HG03442 (cell line): ENCODE measurements around the gene FURIN.
"Not testable (repeated sequence)": the region's sequence is repeated elsewhere in the genome, so short reads cannot be mapped to it uniquely, and the experiment has no call there.

Source experiments
- ATAC-seq: cut with Tn5 transposase; IDR thresholded peaks from one replicate; pipeline ENCODE4 v1.9.1; 2021; ENCODE audit warnings: mild to moderate bottlenecking, moderate library complexity; ENCODE audit not compliant: unreplicated experiment

Gene FURIN

DNA sequence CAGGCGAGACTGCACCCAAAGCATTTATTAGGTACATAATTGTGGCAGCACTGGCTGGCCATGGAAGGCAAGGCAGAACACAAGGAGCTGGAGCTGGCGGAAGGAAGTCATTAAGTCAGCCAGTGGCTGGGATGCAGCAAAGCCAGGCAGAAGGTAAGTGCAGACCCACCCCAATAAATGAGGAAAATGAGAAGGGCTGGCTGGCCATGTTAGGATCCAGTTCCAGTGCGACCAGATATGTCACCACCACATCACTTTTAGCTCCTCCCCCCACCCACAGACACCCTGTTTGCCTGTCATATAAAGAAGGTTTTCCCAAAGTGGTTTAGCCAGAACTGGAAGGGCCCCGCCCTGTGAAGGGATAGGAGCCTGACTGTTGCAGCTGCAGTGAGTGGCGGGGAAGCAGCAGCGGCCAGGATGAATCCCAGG, at the start of gene FURIN:
Gene FURIN (plus strand): TSS at position 328 of the 429 bp plus-strand sequence. CDS start 7,153 bp downstream, outside the sequence.
- ATAC-seq, result no peak

DNA sequence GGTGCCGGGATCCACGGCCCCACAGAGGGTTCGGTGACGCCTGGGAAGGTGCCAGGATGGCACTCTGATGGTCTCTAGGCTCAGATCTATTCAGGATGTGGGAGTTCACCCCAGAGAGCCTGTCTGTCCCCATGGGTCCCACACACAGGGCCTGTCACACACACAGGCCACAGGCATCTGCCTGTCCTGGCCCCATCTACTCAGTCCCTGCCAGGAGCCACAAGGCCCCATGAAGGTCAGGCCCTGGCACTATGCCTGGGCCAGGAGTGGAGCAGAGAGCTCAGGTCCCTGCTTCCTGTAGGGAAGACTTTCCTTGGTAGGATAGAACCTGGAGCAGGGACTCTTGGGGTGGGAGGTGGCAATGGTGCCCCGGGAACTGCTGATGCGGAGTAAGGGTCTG, 49.0 kb upstream of the FURIN start:
- ATAC-seq, result no peak

DNA sequence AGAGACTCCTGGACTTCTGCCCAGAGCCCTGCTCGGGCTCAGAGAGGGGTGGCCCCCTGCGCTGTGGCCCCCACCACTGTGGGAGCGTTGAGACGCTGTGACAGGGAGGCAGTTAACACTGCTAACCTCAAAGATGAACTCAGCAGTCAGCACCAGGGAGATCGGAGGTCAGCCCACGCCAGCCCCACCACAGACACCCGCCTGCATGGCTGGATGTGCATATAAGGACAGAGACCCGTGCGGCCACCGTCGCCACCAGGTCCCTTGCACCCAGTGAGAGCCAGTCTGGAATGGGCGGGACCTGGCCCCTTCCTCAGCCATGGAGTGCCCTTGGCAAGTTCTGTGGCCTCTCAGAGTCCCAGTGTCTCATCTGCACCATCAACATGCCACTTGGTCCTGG, 48.5 kb upstream of the FURIN start:
- no peak for ATAC-seq

DNA sequence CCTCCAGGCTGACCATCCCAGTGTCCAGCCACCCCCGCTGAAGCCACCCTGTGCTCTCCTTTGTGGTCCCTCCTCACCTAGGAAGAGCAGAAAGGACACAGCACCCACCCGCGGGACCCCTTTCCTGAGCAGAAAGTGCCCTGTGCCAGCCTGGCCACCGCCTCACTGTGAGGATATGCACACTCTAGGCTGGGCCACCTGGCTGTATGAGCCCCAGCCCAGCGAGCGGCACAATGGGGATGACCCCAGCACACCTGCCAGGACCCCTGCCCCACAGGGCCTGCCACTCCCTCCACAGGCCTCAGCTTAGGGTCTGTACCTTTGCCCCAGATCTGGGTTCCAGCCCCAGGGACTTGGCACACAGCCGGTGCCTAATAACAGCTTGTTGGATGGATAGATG, 47.9 kb upstream of the FURIN start:
- ATAC-seq, result no peak

DNA sequence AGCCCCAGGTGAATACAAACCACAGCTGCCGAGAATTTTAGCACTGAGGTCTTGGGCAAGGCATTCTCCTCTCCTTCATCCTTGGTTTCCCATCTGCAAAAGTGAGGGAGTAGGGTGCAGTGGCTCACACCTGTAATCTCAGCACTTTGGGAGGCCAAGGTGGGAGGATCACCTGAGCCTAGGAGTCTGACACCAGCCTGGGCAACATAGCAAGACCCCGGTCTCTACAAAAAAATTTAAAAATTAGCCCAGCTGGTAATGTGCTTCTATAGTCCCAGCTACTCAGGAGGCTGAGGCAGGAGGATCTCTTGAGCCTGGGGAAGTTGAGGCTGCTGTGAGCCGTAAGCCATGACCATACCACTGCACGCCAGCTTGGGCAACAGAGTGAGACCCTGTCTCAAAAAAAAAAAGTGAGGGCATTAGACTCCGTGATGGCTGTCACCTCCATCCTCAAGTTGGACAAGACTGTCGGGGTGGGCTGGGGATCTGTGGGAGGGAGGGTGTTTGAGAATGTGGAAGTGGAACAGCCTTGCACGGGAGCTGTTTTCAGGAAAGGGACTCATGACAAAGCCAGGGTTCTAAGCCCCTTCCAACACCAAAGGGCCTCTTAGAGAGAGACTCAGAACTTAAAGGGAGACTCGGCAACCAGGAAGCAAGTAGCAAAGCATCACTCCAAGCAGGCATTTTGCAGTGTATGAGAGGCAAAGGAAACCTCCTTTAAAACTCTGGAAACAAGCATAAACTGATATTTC, 46.0 kb upstream of the FURIN start:
- no peak for ATAC-seq

DNA sequence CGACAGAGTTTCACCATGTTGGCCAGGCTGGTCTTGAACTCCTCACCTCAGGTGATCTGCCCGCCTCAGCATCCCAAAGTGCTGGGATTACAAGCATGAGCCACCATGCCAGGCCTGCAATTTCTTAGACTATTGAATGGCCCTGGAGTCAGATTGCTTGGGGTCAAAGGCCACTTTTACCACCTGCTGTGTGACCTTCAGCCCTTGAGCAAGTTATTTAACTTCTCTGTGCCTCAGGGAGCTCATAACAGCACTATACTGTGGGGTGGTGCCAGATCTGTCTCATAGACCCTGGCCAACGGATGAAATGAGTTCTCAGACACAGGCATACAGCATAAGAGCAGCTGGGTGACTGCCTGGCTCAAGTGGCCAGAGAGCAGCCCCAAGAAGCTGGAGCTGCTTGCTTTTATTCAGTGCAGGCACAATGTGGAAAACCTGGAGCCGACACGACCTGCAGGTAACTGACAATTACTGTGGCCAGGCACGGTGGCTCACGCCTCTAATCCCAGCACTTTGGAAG, 44.9 kb upstream of the FURIN start:
- no peak for ATAC-seq

DNA sequence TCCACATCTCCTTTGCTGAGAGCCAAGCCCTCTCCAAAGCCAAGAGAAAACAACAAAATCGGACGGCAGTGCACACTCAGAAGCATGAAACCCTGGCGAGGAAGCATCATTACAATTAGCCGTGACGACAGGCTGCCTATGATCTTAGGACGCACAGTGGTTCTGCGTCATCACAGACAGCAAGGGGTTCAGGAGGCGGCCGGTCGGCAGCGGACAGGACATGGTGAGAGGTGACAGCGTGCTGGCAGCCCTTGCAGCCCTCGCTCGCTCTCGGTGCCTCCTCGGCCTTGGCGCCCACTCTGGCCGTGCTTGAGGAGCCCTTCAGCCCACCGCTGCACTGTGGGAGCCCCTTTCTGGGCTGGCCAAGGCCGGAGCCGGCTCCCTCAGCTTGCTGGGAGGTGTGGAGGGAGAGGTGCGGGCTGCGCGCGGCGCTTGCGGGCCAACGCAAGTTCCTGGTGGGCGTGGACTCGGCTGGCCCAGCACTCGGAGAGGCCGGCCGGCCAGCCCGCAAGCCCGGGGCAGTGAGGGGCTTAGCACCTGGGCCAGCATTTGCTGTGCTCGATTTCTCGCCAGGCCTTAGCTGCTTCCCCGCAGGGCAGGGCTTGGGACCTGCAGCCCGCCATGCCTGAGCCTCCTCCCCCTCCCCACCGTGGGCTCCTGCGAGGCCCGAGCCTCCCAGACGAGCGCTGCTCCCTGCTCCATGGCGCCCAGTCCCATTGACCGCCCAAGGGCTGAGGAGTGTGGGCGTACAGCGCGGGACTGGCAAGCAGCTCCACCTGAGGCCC, 43.1 kb upstream of the FURIN start:
- not testable (repeated sequence) for ATAC-seq

DNA sequence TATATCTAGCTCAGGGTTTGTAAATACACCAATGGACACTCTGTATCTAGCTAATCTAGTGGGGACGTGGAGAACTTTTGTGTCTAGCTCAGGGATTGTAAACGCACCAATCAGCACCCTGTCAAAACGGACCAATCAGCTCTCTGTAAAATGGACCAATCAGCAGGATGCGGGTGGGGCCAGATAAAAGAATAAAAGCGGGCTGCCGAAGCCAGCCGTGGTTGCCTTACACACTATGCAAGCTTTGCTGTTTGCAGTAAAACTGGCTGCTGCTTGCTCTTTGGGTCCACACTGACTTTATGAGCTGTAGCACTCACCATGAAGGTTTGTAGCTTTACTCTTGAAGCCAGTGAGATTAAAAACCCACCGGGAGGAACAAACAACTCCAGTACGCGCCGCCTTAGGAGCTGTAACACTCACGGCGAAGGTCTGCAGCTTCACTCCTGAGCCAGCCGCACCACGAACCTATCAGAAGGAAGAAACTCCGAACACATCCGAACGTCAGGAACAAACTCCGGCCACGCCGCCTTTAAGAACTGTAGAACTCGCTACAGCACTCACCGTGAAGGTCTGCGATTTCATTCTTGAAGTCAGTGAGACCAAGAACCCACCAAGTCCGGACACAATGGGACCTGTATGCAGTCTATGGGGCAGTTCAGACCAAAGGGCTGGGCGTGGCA, 42.0 kb upstream of the FURIN start:
- ATAC-seq, result not testable (repeated sequence)

DNA sequence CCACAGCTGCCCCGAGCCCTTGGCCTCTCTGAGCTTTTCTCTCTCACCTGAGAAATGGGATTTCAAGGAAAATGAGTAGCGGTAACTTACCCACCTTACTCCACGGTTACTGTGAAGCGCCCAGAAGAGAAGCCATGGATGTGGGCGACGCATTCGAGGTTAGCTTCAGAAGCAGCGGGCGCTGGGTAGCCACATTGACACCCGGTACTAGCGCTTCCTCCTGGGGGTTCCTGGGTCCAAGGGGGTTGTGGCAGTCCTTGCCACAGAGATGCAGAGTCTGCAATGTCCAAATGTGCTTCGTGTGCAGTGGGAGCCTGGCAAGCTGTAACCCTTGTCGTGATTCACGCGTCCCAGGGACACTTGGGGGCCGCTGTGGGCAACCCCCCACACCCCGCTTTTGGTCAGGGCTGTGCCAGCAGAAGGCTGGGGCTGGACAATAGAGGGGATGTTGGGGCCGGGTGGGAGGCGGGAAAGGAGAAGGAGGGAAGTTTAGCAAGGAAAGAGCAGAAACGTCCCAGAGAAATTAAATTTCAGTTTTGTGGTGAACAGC, 41.4 kb upstream of the FURIN start:
- ATAC-seq, result no peak

DNA sequence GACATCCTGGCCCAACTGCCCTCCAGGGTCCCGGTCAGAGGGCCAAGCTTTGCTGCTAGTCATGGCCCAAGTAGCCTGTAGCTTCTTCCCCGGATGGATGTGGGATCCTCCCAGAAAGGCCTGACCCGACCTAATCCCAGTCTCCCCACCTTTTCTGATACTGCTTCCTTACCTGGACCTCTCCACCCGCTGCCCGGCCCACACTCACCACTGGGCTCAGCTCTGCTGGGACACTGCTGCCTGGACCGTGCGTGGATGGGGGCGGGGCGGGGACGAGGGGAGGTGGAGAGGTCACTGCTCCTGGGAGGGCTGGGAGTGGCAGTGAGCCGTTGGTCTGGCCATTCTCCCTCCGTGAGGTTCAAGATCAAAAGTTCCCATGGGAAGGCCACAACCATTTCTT, 40.3 kb upstream of the FURIN start:
- no peak for ATAC-seq

DNA sequence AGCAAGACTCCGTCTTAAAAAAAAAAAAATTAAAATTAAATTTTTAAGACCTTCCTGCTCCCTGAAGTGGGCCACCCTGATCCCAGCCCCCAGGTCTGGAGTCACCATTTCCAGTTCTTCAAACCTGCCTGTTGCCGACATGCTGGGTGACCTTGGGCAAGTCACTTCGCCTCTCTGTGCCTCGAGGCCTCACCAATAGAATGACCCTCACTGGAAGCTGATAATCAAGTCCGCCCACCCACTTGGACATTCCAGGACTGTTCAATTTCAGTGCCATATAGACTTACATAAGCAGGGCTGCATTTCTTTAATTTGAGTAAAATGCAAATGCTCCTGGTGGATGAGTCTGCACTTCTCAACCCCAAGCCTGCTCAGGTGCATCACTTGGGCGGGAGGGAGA, 39.3 kb upstream of the FURIN start:
- no peak for ATAC-seq

DNA sequence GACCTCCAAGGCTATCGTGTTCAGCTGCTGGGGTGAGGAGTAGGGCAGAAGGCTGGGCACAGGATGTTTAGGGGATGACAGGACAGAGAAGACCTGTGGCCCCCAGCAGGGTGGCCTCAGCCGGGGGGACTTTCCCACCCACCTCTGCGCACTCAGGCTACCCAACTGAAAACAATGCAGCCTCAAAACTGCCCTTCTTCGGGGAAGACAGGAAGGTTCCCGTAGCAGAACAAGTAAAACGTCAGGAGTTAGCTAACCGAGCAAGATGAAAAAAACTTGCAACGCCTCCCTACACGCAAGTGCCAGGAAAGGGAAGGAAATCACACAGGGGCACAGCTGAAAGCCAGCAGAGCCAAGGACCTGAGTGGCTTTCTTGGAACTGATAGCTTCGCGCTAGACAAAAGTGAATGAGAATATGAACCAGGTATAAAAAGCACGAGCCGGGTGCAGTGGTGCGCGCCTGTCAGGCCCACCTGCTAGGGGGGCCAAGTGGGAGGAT, 38.4 kb upstream of the FURIN start:
- ATAC-seq, result no peak

DNA sequence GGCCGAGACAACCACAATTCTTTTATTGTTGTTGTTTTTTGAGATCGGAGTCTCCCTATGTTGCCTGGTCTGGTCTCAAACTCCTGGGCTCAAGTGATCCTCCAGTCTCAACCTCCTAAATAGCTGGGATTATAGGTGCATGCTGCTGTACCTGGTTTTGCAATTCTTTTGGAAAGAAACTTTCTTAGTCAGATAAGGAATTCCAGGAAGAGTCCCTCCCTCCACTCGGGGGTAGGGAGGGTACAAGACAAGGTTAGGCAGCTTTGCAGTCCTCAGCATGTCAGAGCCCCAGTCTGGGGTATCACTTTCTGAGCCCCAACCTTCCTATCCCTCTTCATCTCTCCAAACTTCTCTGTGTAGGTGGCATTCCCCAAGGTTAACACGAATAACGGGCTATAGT, 33.8 kb upstream of the FURIN start:
- ATAC-seq, result no peak

DNA sequence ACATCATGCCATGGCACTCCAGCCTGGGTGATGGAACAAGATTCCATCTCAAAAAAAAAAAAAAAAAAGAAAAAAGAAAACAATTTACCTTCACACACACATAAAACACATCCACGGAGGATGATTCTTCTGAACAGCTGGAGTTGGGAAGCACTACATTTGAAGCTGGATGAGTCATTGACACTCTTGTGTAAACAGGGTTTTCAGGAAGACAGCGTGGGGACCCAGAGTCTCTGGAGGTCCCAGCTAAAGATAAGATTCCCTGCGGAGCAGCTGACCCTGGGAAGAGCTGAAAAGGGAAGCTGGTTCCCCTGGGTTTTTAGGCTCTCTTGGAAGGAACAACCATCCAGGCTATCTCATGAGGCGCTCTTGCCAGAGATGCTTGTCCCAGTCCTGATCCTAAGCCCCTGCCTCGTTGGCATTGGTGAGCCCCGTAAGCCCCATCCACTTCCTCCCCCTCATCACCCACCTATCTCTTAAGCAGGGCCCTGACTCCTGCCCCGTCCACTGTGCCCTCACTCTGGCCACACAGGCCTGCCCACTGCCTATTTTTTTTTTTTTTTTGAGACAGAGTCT, 32.0 kb upstream of the FURIN start:
- ATAC-seq, result no peak

DNA sequence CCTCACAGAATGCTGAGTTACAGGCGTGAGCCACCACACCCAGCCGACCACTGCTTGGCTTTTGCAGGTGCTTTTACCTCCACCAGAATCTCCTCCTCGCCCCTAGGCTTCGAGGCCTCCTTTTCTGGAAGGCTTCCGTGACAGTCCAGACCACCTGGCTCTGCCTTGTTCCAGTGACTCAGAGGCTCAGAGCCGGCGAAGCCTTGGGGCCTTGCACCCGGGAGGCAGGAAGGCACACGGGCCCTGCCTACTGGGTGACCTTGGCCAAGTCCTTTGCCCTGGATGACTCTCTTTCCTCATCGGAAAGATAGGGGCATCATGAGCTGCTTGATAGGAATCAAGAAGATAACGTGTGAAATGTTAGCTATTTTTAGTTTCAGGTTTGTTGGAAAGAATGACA, 31.3 kb upstream of the FURIN start:
- no peak for ATAC-seq

DNA sequence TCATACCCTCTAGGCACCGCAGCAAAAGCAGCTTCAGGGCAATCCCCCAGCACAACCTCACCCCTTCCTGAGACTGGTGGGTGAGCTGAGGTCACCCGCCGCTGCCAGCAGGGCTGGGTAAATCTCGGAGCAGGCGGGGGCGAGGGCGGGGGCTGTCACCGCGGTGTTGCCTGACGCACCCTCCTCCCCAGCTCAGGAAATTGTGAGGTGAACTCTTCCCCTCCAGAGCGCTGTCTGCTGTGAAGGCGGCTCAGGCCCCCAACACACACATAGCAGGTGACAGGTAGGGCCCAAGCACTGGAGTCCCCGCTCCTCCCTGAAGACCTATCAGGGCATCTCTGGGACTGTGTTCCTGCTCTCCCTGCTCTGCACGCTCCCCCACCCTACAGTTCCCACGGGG, 30.2 kb upstream of the FURIN start:
- ATAC-seq, result no peak

DNA sequence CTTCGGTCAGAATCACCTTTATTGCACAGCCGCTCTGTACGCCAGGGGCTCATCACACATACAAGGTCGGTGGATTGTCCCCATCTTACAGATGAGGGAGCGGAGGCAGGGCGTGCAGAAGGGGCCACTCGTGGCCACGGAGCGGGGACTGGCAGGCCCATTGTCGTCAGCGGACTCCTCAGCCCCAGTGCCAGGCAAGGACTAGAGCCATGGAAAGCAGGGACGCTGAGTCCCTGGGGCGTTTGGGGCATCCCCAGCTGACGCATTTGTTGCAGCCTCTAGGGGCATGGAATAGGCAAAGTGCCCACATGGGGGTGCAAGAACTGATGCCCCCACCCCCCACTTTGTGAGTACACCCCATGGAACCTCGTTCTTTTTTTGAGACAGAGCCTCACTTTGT, 29.8 kb upstream of the FURIN start:
- ATAC-seq, result no peak

DNA sequence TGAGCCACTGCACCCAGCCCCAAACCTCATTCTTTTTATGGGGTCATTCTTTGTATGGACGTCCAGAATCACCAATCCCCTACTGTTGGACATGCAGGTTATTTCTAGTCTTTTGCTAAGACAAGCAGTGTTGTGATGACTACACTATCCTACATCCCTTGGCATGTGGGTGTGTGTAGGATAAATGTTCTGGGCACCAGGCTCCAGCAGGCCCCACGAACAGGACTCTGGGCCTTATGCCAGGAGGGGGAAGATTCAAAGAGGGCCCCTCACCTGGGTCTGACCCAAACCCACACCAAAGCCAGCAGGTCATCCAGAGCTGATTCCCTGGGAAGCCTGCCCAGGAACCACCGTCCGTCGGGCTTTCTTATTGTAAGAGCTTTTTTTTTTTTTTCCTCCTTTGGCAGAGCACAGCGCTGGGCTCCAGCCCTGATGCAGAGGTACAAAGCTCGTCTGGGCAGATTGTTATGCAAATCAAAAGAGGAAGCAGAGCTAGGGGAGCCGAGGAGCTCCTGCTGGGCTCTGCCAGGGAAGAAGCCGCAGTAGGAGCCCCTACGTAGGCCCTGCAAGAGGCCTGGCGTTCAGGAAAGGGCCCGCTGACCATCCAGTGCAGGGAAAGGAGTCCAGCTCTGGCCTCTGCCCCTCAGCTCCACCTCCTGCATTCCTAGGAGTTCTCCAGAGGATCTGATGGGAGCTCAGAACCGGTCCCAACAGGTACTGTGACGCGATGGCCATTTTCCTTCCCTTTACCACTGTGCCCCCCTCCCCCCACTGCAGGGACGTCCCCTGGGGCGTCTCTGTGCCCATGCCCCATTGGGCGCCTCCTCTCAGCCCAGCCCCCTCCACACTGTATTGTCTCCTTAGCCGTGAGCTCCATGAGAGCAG, 29.0 kb upstream of the FURIN start:
- ATAC-seq, result peak; percentile 71

DNA sequence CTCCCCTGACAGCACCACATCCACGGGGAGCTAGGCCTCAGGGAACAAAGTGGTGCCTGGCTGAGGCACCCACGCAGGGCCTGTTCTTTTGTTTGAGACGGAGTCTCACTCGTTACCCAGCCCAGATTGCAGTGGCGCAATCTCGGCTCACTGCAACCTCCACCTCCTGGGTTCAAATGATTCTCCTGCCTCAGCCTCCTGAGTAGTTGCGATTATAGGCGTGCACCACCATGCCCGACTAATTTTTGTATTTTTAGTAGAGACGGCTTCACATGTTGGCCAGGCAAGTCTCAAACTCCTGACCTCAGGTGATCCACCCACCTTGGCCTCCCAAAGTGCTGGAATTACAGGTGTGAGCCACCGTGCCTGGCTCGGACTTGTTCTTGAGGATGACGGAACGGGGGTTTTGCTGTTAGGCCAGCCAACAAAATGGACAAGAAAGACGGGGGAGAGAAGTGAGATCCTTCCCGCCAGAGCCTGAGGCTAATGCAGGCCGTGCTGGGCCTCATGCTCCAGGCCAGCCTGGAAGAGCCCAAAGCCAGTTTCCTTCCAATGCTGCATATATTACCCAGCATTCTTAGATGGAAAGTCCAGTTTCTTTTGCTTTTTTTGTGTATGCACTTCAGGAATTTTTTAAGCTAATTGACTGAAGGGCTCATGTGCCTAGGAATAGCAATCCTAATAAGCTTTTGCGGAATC, 28.1 kb upstream of the FURIN start:
- no peak for ATAC-seq
